Measurements from ENCODE around the gene RNH1.

RNH1 gene

GRCh38 chr11:488992-489391 lies 18.1 kb downstream of the RNH1 start:
- DNase-seq (ENCODE audit: extremely low read depth, insufficient read length) = no peak
- Histone ChIP-seq H3K36me3 (ENCODE audit: control insufficient read depth, insufficient read depth, low read length) (peaks cover 9% of the 10 kb centered on the region), H3K4me3 (replicated peaks; ENCODE audit: low read depth, low read length) (no peak overlapping the region), H3K27me3 (replicated peaks; ENCODE audit: control insufficient read depth, insufficient read depth, low read length) (no peaks in the 10 kb centered on the region)
- TF ChIP-seq CTCF (IDR thresholded peaks at IDR 0.05; ENCODE audit: insufficient read depth, low read length, poor library complexity, severe bottlenecking) = no peak

- peaks cover 6% of the 10 kb centered on the region for H3K36me3 ChIP-seq (ENCODE audit: control insufficient read depth, insufficient read depth, low read length)
- H3K27me3 ChIP-seq (replicated peaks; ENCODE audit: control insufficient read depth, insufficient read depth, low read length) = no peaks in the 10 kb centered on the region
- TF ChIP-seq CTCF (IDR thresholded peaks at IDR 0.05; ENCODE audit: insufficient read depth, low read length, poor library complexity, severe bottlenecking) = no peak
- no peak overlapping the region for H3K4me3 ChIP-seq (replicated peaks; ENCODE audit: low read depth, low read length)
- DNase-seq (ENCODE audit: extremely low read depth, insufficient read length) = no peak
Measured at GRCh38 chr11:488579-488978, 18.5 kb downstream of the RNH1 start.

GRCh38 chr11:488062-488461 lies 19.0 kb downstream of the RNH1 start:
- no peak overlapping the region for H3K4me3 ChIP-seq (replicated peaks; ENCODE audit: low read depth, low read length)
- no peaks in the 10 kb centered on the region for H3K27me3 ChIP-seq (replicated peaks; ENCODE audit: control insufficient read depth, insufficient read depth, low read length)
- DNase-seq (ENCODE audit: extremely low read depth, insufficient read length) = no peak
- peaks cover 4% of the 10 kb centered on the region for H3K36me3 ChIP-seq (ENCODE audit: control insufficient read depth, insufficient read depth, low read length)
- no peak for TF ChIP-seq CTCF (IDR thresholded peaks at IDR 0.05; ENCODE audit: insufficient read depth, low read length, poor library complexity, severe bottlenecking)

- no peak for DNase-seq (ENCODE audit: extremely low read depth, insufficient read length)
- H3K36me3 ChIP-seq (ENCODE audit: control insufficient read depth, insufficient read depth, low read length) = peaks cover 2% of the 10 kb centered on the region
- no peak for TF ChIP-seq CTCF (IDR thresholded peaks at IDR 0.05; ENCODE audit: insufficient read depth, low read length, poor library complexity, severe bottlenecking)
Measured at GRCh38 chr11:487571-488021, 19.4 kb downstream of the RNH1 start.

GRCh38 chr11:486189-486588 lies 20.9 kb downstream of the RNH1 start:
- Histone ChIP-seq H3K4me3 (replicated peaks; ENCODE audit: low read depth, low read length) (no peak overlapping the region), H3K36me3 (ENCODE audit: control insufficient read depth, insufficient read depth, low read length) (peaks cover 1% of the 10 kb centered on the region), H3K27me3 (replicated peaks; ENCODE audit: control insufficient read depth, insufficient read depth, low read length) (no peaks in the 10 kb centered on the region)
- TF ChIP-seq CTCF (IDR thresholded peaks at IDR 0.05; ENCODE audit: insufficient read depth, low read length, poor library complexity, severe bottlenecking) = no peak
- no peak for DNase-seq (ENCODE audit: extremely low read depth, insufficient read length)

More at GRCh38 chr11:487571-488021, 19.4 kb downstream of the RNH1 start:
- Histone ChIP-seq H3K4me3 (replicated peaks; ENCODE audit: low read depth, low read length) (no peak overlapping the region), H3K27me3 (replicated peaks; ENCODE audit: control insufficient read depth, insufficient read depth, low read length) (no peaks in the 10 kb centered on the region)

GRCh38 chr11:484616-485015 lies 22.4 kb downstream of the RNH1 start:
- Histone ChIP-seq H3K27me3 (replicated peaks; ENCODE audit: control insufficient read depth, insufficient read depth, low read length) (no peaks in the 10 kb centered on the region), H3K36me3 (ENCODE audit: control insufficient read depth, insufficient read depth, low read length) (no peaks in the 10 kb centered on the region; the same call in none of the 2 replicates), H3K4me3 (replicated peaks; ENCODE audit: low read depth, low read length) (no peak overlapping the region)
- no peak for DNase-seq (ENCODE audit: extremely low read depth, insufficient read length)
- no peak for TF ChIP-seq CTCF (IDR thresholded peaks at IDR 0.05; ENCODE audit: insufficient read depth, low read length, poor library complexity, severe bottlenecking)
